ENCODE measurements around the gene TMEM33. TPM values are rescaled to one million over a fixed set of nuclear protein-coding genes. Genes with fewer than 3 reads are reported as not detected.
A peak's percentile ranks its signal among the peaks of the same experiment; 100 is the strongest.

Gene TMEM33
- total and polyA plus RNA-seq, 3 experiments from 2014 or later = 25.0 to 86.8 (median 86.1) TPM

DNA sequence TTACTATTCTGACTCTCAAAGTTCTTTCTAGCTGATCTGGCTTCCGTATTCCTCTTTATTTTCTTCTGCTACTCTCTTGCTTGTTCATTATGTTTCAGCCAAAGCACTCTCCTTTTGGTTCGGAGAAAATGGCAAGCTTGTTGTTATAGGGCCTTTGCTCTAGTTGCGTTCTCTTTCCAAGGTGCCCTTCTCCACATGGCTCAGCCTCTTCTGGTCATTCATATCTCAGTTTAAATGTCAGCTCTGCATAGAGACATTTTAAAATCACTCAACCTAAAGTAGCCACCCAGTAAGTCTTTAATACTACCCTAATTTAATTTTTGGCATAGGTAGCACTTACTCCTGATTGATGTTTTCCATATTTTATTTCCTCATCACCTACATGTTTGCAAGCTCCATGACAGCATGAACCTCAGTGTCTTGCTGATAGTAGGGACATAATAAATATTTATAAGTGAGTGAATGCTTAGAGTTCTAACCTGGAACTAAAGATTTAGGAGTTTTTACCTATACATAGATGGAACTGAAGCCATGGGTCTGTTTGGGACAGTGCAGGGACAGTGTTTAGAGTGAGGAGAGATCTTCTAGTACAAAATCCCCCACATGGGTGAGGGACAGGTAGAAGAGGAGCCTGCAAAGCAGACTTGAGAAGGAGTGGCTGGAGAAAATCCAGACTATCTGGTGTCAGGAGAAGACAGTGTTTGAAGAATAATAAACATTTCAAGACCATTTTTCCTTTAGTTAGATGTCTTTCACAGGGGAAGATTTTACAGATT lies 73.0 kb downstream of the TMEM33 start:
- no peak overlapping the region for H3K27ac ChIP-seq (ENCODE audit: low read depth, low read length)
- Mint-ChIP-seq H3K4me3 (no peak overlapping the region), H3K27ac (peak overlapping the region in 2 of 8 donors; percentile 13 to 34), H3K36me3 (peaks cover 20 to 72% (median 33%) of the 10 kb centered on the region in 3 donors), H3K4me1 (peaks cover 50 to 79% (median 67%) of the 10 kb centered on the region in 3 donors), H3K9me3 (no peaks in the 10 kb centered on the region), H3K27me3 (no peaks in the 10 kb centered on the region)
- CTCF ChIA-PET = no interaction called here
- no peaks in the 10 kb centered on the region for H3K27me3 ChIP-seq (ENCODE audit: insufficient read depth, low read length, poor library complexity, severe bottlenecking)
- H3K36me3 ChIP-seq (ENCODE audit: insufficient read depth, low read length) = no peaks in the 10 kb centered on the region
- H3K4me3 ChIP-seq (ENCODE audit: low read length) = no peak overlapping the region
- no peaks in the 10 kb centered on the region for H3K4me1 ChIP-seq (ENCODE audit: insufficient read depth, low read length)
- no peaks in the 10 kb centered on the region for H3K9me3 ChIP-seq (ENCODE audit: low read length)
- DNase-seq = no peak
- POLR2A ChIA-PET = no interaction called here

Other genes with a start within 250 kb of the TMEM33 start
- not detected for gene PHOX2B, start 186.7 kb upstream of the TMEM33 start, total RNA-seq
- gene PHOX2B, start 186.7 kb upstream of the TMEM33 start, polyA plus RNA-seq = not detected
- gene DCAF4L1, start 46.3 kb downstream of the TMEM33 start, total RNA-seq = under 1 TPM; 0.31 to 0.33 TPM
- not detected for gene DCAF4L1, start 46.3 kb downstream of the TMEM33 start, polyA plus RNA-seq
- gene SLC30A9, start 55.1 kb downstream of the TMEM33 start, total RNA-seq = 10 to 100 TPM; 54.3 to 56.7 TPM
- gene SLC30A9, start 55.1 kb downstream of the TMEM33 start, polyA plus RNA-seq = 32.9 TPM
- 1 to 10 TPM; 3.2 TPM for gene BEND4, start 217.2 kb downstream of the TMEM33 start, total RNA-seq
- 0.70 TPM for gene BEND4, start 217.2 kb downstream of the TMEM33 start, polyA plus RNA-seq